Omental fat pad (tissue), 4 donors: Measurements from ENCODE around the gene MAF. TPM values are rescaled to one million over a fixed set of nuclear protein-coding genes. Genes with fewer than 3 reads are reported as not detected.

ENCODE experiments used
- ATAC-seq: fragments of 150-250 bp; one replicate; pipeline ENCODE4 v1.9.1; 2016; ENCODE audit warnings: mild to moderate bottlenecking, moderate library complexity; ENCODE audit not compliant: low FRiP score
- DNase-seq: peaks from one replicate; pipeline ENCODE4 v3.0.0-alpha.2; 2019; ENCODE audit warnings: low spot score
- total RNA-seq, 4 donors: library from RNA; depleted of rRNA; stranded (reverse); fragments of >200 nt; gene quantifications; one replicate each; pipeline ENCODE4 v1.1.0, GENCODE V29; 2016
- TF ChIP-seq, protein P1 (sequence below), 3 donors: fragments of 450-650 bp; IDR thresholded peaks; one replicate each; pipeline ENCODE4 v1.5.1; 2016 to 2017; ENCODE audit warnings: antibody characterized with exemption in 3 of 3, mild to moderate bottlenecking in 3 of 3, moderate library complexity in 2 of 3

The MAF gene
- total RNA-seq, 4 donors from 2014 or later: 49.8 to 83.6 (median 67.8) TPM

- TF ChIP-seq, protein P1, sequence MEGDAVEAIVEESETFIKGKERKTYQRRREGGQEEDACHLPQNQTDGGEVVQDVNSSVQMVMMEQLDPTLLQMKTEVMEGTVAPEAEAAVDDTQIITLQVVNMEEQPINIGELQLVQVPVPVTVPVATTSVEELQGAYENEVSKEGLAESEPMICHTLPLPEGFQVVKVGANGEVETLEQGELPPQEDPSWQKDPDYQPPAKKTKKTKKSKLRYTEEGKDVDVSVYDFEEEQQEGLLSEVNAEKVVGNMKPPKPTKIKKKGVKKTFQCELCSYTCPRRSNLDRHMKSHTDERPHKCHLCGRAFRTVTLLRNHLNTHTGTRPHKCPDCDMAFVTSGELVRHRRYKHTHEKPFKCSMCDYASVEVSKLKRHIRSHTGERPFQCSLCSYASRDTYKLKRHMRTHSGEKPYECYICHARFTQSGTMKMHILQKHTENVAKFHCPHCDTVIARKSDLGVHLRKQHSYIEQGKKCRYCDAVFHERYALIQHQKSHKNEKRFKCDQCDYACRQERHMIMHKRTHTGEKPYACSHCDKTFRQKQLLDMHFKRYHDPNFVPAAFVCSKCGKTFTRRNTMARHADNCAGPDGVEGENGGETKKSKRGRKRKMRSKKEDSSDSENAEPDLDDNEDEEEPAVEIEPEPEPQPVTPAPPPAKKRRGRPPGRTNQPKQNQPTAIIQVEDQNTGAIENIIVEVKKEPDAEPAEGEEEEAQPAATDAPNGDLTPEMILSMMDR (IDR thresholded peaks at IDR 0.05): no peak
- DNase-seq (no peak), ATAC-seq (no peak)
These were observed 17.7 kb downstream of the MAF start for GRCh38 chr16:79582789-79583188.

- ATAC-seq: peak; percentile 87
- TF ChIP-seq, protein P1 (IDR thresholded peaks at IDR 0.05): no peak
- DNase-seq: no peak
These were observed 19.9 kb downstream of the MAF start for GRCh38 chr16:79580453-79581191.

GRCh38 chr16:79576602-79577001 lies 23.9 kb downstream of the MAF start:
- DNase-seq (no peak), ATAC-seq (no peak)

DNA sequence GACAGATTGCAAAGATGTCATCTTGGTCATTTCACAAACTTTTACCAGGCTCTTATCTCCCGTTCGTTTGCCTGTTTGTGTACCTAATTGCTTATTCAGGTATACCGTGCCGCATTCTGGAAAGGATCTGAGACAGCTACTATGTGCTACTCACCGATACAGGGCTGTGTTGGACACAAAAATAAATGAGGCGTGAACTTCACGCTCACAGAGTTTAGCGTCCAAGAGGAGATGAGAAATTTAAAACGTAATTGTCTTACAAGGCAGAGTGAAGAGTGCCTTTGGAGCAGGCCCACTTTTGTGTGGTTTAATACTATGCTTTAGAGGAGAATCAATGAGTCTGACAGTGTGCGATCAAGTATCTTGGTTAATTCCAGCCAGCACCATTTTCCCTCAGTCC lies 26.7 kb downstream of the MAF start:
- ATAC-seq (no peak), DNase-seq (no peak)
- TF ChIP-seq, protein P1 (IDR thresholded peaks at IDR 0.05): no peak

More at GRCh38 chr16:79576602-79577001, 23.9 kb downstream of the MAF start:
- TF ChIP-seq, protein P1 (IDR thresholded peaks at IDR 0.05): no peak

GRCh38 chr16:79573071-79573470 lies 27.5 kb downstream of the MAF start:
- ATAC-seq: no peak
- DNase-seq: no peak
- TF ChIP-seq, protein P1 (IDR thresholded peaks at IDR 0.05): no peak

- TF ChIP-seq, protein P1 (IDR thresholded peaks at IDR 0.05): no peak
- peak; percentile 57 for ATAC-seq
- no peak for DNase-seq
These were observed 28.5 kb downstream of the MAF start for GRCh38 chr16:79571903-79572535.
